ENCODE data around the gene CCDC38. TPM values are rescaled to one million over a fixed set of nuclear protein-coding genes. Genes with fewer than 3 reads are reported as not detected.

Gene CCDC38
- total RNA-seq, 1 experiment from 2014 or later = 0.26 TPM

- Histone ChIP-seq H3K4me3 (ENCODE audit: low read depth, low read length, poor library complexity, severe bottlenecking) (no peak overlapping the region), H3K27ac (ENCODE audit: low read depth, low read length, poor library complexity, severe bottlenecking) (no peak overlapping the region), H3K36me3 (ENCODE audit: insufficient read depth, low read length, poor library complexity, severe bottlenecking) (peaks cover 18% of the 10 kb centered on the region), H3K4me1 (ENCODE audit: insufficient read depth, low read length, poor library complexity, severe bottlenecking) (peaks cover 7% of the 10 kb centered on the region), H3K27me3 (replicated peaks; ENCODE audit: insufficient read depth, low read depth, low read length, poor library complexity) (no peaks in the 10 kb centered on the region), H3K9me3 (ENCODE audit: low read depth, low read length, poor library complexity, severe bottlenecking) (peaks cover 7% of the 10 kb centered on the region)
- intact Hi-C loops (cut with micrococcal nuclease; ENCODE audit: unreplicated experiment) = no loop called here
- TF ChIP-seq CTCF (conservative IDR thresholded peaks at IDR 0.05; ENCODE audit: low read depth, low read length) (no peak), EZH2 (IDR thresholded peaks at IDR 0.05; ENCODE audit: borderline replicate concordance, low read depth, low read length, poor library complexity, severe bottlenecking) (no peak)
- ChIA-PET CTCF (no interaction called here), POLR2A (ENCODE audit: low non-redundant PET) (no interaction called here)
- no TSS peak for BruUV-seq (replicated peaks)
- no peak for DNase-seq (ENCODE audit: low spot score)
Observed at GRCh38 chr12:95857156-95857555, 85.3 kb downstream of the CCDC38 start.

DNA sequence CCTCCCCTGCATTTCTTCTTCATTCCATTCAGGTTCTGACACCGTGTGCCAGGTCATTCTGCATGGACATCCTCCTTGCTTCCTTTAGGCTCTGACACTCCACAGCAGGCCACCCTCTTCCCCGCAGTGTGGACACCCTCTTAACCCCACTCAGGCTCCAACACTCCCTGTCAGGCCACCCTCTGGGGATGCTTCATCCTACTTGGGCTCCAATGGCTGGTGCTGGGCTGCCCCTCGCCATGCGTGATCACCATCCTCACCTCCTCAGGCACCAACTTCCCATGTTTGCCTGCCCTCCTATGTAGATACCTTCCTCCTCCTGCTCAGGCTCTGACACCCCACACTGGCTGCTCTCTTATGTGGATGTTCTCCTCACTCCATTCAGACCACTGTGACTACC is 90.3 kb downstream of the CCDC38 start:
- Histone ChIP-seq H3K36me3 (ENCODE audit: insufficient read depth, low read length, poor library complexity, severe bottlenecking) (no peaks in the 10 kb centered on the region), H3K9me3 (ENCODE audit: low read depth, low read length, poor library complexity, severe bottlenecking) (no peaks in the 10 kb centered on the region), H3K27ac (ENCODE audit: low read depth, low read length, poor library complexity, severe bottlenecking) (no peak overlapping the region), H3K4me1 (ENCODE audit: insufficient read depth, low read length, poor library complexity, severe bottlenecking) (peaks cover 9% of the 10 kb centered on the region), H3K27me3 (replicated peaks; ENCODE audit: insufficient read depth, low read depth, low read length, poor library complexity) (no peaks in the 10 kb centered on the region), H3K4me3 (ENCODE audit: low read depth, low read length, poor library complexity, severe bottlenecking) (no peak overlapping the region)
- ChIA-PET POLR2A (ENCODE audit: low non-redundant PET) (no interaction called here), CTCF (no interaction called here)
- BruUV-seq (replicated peaks) = no TSS peak
- no peak for DNase-seq (ENCODE audit: low spot score)
- intact Hi-C loops (cut with micrococcal nuclease; ENCODE audit: unreplicated experiment) = no loop called here
- TF ChIP-seq EZH2 (IDR thresholded peaks at IDR 0.05; ENCODE audit: borderline replicate concordance, low read depth, low read length, poor library complexity, severe bottlenecking) = no peak
- no peak for TF ChIP-seq CTCF (conservative IDR thresholded peaks at IDR 0.05; ENCODE audit: low read depth, low read length)

DNA sequence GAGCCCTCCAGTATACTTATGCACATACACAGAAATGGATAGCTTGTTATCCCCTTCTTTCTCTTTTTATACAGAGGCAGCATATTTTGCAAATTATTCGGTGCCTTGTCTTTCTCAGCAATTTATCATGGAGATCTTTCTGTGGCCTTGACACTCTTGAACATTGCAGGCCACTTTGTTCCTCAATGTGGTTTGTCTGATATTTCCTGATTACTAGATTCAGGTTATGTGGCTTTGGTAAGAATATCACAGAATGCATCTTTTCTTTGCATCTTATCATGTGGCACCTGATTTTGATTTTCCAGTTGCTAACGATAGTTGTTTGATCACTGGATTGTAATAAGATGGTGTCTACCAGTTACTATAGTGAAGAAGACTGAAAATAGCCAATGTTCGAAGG is 90.8 kb downstream of the CCDC38 start:
- TF ChIP-seq EZH2 (IDR thresholded peaks at IDR 0.05; ENCODE audit: borderline replicate concordance, low read depth, low read length, poor library complexity, severe bottlenecking) (no peak), CTCF (conservative IDR thresholded peaks at IDR 0.05; ENCODE audit: low read depth, low read length) (no peak)
- CTCF ChIA-PET = no interaction called here

More for the DNA sequence above, 90.8 kb downstream of the CCDC38 start:
- Histone ChIP-seq H3K4me3 (ENCODE audit: low read depth, low read length, poor library complexity, severe bottlenecking) (no peak overlapping the region), H3K4me1 (ENCODE audit: insufficient read depth, low read length, poor library complexity, severe bottlenecking) (peaks cover 9% of the 10 kb centered on the region), H3K36me3 (ENCODE audit: insufficient read depth, low read length, poor library complexity, severe bottlenecking) (no peaks in the 10 kb centered on the region), H3K27ac (ENCODE audit: low read depth, low read length, poor library complexity, severe bottlenecking) (no peak overlapping the region), H3K27me3 (replicated peaks; ENCODE audit: insufficient read depth, low read depth, low read length, poor library complexity) (no peaks in the 10 kb centered on the region), H3K9me3 (ENCODE audit: low read depth, low read length, poor library complexity, severe bottlenecking) (no peaks in the 10 kb centered on the region)
- no peak for DNase-seq (ENCODE audit: low spot score)
- no TSS peak for BruUV-seq (replicated peaks)
- intact Hi-C loops (cut with micrococcal nuclease; ENCODE audit: unreplicated experiment) = no loop called here
- POLR2A ChIA-PET (ENCODE audit: low non-redundant PET) = no interaction called here
